AG08395 (cell line): ENCODE measurements around the gene INPP5A.
A peak's percentile ranks its signal among the peaks of the same experiment; 100 is the strongest.
"Not testable (repeated sequence)": the region's sequence is repeated elsewhere in the genome, so short reads cannot be mapped to it uniquely, and the experiment has no call there.

Experiments used
- DNase-seq: peaks from one replicate; pipeline ENCODE4 v3.0.0; 2012; ENCODE audit warnings: mixed read lengths, low spot score

Gene INPP5A

DNA sequence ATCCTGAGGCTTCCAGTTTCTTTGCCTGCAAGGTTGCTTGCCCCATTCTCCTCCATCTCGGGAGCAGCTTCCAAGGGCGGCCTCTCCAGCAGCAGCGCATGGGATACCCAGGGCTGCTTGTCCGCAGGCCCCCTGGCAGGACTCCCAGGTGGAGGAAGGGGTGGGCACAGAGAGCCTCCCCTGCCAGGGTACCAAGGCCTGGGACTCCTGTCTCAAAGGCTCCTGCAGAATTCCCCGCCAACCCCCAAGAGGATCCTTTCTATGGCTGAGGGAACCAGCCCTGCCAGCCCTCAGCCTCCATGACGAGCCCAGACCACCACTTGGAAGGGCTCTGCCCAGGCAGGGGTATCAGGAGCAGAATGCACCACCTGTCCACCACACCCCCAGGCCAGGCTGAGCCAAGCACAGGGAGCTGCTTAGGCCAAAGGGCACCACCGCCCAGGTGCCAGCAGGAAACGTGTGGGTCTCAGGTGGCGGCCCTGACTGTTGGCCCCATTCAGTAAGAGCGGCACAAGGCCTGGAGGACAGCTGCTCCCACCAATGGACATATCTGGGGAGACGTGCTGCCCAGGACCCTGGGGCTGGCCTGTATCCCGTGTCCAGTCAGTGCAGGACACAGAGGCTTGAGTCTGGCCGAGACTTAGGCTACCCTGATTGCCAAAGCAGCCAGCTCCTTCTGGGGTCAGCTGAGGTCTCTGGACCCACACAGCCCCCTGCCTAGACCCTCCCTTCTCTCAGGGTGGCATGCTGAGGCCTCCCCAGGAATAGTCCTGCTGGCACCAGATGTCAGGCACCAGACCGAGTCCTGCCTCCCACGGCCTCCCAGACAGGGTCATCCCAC is 33.8 kb upstream of the INPP5A start:
- DNase-seq, result no peak

DNA sequence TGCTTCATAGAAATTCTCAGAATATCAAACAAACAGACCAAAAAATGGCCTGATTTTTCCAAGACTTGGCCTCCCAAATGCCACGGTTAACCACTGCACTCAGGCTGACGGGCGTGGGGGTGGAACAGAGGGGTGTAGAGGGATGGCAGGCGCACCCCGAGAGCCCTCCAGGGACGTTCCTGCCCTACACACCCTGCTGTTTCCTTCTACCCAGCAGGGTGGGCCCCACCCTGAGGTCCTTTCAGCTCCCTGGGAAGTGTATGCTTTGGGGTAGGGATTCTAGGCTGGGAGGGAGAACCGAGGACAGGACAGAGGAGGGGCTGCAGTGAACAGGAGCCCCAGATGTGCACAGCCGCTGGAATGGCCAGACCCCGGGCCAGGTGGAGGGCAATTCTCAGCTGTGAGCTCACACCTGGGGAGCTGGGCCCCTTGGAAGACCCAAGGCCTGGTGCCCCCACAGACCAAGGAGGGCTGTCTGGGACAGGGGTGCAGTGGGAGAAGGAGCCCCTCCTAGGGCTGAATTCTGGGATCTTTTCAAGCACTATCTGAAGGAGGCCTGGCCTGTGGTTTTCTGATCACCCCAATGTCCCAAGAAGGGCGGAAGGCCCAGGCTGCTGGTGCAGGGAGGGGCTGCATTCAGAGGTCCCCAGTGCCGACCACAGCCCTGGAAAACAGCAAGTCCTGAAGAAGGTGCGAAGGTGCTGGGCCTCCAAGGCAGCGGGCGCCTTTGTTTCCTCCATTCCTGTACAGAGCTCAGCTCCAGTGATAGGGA is 32.9 kb upstream of the INPP5A start:
- DNase-seq, result no peak

DNA sequence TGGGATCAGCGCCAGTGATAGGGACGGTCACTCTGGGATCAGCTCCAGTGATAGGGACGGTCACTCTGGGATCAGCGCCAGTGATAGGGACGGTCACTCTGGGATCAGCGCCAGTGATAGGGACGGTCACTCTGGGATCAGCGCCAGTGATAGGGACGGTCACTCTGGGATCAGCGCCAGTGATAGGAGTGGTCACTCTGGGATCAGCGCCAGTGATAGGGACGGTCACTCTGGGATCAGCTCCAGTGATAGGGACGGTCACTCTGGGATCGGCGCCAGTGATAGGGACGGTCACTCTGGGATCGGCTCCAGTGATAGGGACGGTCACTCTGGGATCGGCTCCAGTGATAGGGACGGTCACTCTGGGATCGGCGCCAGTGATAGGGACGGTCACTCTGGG is 32.0 kb upstream of the INPP5A start:
- not testable (repeated sequence) for DNase-seq

DNA sequence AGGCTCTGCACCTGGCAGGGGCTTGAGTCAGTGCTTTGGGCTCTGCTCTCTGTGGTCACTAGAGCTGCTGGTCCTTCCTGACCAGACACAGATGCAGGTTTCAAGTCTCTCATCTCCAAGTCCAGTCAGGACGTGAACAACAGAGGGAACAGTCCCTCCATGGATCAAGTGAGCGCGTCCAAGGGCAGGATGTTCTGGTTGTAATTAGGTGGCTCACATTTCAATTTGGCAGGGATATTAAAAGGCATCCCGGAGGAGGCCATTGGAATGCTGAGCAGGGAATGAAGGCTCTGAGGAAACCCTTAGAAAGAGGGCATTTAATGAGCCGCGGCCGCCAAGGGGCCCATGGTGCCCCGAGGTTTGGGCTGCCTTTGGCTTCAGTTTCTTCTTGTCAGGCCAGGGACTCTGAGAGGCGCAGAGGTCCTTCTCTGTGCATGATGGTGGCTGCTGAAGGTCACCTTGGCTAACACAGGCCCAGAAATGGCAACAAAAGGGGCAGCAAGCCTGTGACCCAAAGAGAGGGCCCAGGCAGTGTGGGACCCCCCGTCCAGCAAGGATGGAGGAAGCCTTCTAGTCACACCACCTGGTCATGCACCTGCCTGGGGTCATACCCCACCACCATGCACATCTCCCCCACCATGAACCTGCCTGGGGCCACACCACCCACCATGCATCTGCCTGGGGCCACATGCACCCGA is 30.7 kb upstream of the INPP5A start:
- DNase-seq, result peak; percentile 88

DNA sequence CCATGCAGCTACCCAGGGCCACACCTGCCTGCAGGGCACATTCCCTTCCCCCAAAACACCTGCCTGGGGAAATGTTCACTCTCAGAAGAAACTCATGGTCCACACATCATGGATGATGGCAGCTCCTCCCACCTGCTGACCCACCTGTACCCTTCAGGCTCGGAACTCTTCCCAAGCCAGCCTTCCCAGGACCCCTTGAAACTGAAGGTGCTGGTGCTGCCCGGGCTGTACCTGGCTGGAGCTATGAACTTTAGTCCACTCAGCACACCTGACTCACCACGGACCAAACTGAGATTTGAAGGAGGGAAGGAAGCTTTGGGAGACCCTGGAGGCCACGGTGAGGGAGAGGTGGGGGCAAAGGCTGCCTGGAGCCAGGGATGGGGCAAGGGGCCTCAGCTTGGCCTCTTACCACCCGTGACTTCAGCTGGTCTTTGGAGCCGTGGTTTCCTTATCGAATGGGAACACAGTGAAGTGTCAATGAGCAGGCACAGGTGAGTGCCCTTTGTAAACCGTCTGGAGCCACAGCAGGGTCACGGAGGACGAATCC is 30.1 kb upstream of the INPP5A start:
- no peak for DNase-seq

DNA sequence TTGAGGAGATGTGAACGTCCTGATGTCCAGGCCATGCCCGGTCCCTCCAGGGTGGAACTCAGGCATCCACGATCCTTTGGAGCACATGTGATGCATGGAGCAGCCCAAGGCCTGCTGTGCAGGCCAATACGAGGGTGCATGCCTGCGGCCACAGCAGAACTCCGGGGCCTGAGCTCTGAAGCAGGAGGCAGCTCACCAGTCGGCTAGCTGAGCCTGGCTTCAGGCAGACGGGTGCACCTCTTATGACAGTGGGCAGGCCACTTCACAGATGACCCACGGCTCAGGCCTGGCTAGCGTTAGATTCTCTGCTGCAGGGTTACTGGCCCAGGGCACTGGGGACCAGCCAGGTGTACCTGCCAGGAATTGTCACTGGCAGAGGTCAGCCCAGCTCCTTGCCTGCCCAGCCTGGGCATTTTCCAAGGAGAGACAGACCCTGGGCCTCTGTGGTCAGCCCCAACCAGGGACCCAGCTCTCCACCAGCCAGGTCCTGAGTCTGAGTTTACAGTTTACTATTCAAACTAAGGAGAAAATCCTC is 29.6 kb upstream of the INPP5A start:
- DNase-seq, result no peak

DNA sequence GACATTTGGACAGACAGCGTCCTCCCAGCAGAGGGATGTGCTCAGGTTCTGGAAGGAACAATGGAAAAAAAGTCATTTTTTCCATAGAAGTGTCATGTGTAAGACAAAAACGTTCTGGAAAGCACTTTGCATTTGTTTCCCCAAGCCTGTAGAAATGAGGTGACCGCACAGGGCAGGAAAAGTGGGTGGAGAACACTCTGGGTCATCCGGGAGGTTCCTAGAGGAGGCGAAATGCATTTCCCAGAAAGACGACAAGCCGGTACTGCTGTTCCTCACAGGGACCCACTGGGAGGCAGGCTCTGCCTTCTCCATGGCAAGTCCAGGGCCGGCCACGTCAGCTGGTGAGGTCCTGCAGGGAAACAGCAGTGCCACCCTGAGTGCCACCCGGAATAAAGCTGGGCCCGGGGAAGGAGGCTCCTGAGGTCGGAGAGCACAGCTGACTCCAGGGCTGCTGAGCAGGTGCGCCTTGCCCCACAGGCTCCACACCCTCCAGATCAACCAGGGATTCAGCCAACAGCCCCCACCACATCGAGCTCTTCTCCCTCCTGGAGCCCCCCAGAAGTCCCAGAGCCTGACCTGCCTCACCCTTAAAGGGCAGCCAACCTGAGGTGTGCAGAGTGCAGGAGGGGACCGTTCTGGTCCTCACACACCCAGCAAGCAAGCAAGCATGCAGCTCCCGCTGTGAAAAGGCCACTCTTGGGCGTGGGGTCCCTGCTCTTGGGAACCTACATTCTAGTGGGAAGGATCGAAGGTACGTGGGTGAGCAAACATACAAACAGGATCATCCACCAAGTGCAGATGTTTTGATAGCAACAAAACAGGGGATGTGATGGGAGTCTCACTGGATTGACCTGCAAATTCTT is 28.8 kb upstream of the INPP5A start:
- DNase-seq, result peak; percentile 49

DNA sequence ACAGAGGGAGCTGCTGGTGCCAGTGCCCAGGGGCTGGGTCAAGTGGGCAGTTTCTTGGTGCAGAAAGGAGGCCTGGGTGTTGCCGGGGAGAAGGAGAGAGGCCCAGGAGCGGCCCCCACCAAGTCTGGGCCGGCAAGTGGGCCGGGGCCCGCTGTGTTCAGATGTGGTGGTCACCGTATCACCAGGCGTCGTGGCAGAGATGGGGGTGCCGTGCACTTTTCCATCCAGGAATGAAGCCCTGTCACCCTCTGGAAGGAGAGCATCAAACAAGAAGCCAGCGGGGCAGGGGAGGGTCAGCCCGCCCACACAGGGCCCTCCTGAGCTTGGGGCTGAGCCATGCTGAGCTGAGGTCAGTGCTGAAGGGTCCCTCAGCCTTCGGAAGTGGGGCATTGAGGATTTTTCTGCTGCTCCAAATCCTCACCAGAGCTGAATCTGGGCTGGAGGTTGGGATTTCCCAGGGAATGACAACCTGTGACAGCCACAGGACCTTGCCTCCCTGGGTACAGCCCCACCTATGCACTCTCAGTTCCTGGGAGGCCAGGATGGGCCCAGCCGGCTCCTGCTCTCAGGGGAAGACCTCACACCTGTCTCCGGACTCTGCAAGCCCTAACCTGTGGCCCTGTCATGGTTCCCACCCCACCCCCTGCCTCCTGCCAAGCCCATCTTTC is 27.9 kb upstream of the INPP5A start:
- no peak for DNase-seq

DNA sequence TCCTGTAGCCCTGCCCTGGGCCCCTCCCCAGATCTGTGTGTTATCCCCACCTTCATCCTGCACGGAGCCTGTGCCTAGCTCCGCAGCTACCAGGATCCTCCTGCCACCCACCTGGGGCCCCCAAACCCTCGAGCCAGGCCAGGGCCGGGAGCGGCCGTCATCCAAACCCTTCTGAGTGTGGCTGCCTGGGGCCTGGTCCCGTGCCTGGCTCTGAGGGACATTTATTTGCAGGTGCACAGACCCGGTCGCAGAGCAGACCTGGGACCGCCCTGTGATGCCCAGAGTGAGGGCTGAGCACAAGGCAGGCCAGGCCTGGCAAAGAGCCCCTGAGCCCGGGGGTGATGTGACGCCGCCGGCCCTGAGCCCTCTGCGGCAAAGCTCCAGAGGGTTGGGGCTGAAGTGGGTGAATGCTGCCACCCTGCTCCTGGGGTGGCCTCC is 27.4 kb upstream of the INPP5A start:
- no peak for DNase-seq

DNA sequence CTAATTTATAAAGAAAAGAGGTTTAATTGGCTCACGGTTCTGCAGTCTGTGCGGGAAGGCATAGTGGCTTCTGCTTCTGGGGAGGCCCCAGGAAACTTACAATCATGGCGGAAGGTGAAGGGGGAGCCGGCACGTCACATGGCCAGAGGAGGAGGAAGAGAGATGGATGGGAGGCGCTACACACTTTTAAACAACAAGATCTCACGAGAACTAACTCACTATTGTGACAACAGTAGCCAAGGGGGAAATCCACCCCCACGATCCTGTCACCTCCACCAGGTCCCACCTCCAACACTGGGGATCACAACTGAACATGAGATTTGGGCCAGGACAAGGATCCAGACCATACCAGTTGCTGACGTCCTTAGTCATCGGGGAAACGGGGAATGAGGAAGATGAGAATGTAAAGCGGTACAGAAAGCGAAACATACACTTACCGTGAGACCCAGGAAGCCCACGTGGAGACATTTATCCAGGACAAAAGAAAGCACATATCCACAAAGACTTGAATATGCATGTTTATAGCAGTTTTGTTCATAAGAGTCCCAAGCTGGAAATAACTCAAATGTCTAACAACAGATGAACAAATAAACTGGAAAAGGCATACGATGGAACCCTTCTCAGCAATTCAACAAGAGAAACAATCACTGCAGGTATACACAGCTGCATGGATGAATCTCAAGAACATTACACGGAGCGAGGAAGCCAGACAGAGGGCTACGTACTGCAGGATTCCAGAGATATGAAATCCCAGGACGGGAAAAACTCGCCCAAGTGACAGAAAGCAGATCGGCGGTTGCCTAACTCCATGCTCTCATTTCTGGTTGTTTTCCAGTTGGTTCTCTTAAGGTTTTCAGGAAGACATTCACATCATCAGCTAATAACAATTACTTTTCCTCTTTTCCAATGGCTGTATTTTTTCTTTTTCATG is 26.2 kb upstream of the INPP5A start:
- no peak for DNase-seq

DNA sequence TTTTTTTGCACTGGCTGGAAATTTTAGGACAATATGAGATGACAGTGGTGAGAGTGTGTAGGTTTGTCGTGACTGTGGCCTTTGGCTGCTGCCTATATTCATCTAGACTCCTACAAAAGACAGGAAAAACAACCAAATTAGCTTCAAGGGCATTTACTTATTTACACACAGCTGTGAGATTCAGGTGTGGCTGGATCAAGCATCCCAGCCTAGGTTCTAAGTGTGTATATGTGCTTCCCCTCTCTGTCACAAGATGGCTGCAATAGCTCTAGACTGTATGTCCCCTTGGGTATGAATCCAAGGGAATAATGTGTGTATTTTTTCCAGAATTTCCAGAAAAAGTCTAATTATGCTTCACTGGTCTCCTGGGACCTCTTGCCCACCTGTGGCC is 25.5 kb upstream of the INPP5A start:
- no peak for DNase-seq

DNA sequence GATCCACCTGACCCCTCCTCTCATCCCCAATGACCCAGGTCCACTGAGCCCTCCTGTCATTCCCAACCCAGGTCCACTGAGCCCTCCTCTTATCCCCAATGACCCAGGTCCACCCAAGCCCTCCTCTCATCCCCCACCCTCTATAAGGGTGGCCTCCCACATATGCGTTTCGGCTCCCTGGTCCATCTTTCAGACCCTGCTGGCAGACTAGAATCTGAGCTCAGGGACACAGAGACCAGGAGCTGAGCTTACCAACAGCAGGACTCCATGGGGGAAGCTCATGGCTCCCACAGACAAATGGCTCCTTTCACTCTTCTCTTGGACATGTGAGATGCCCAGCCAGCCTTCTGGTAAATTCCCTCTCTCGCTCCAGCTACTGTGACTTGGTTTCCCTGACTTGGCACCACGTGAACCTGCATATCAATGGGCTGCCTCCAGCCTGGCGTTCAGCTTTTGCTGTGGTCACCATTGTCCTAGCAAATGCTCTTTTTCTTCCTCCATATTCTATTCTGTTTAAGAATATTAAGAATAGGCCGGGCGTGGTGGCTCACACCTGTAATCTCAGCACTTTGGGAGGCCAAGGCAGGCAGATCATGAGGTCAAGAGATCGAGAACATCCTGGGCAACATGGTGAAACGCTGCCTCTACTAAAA is 24.8 kb upstream of the INPP5A start:
- no peak for DNase-seq

DNA sequence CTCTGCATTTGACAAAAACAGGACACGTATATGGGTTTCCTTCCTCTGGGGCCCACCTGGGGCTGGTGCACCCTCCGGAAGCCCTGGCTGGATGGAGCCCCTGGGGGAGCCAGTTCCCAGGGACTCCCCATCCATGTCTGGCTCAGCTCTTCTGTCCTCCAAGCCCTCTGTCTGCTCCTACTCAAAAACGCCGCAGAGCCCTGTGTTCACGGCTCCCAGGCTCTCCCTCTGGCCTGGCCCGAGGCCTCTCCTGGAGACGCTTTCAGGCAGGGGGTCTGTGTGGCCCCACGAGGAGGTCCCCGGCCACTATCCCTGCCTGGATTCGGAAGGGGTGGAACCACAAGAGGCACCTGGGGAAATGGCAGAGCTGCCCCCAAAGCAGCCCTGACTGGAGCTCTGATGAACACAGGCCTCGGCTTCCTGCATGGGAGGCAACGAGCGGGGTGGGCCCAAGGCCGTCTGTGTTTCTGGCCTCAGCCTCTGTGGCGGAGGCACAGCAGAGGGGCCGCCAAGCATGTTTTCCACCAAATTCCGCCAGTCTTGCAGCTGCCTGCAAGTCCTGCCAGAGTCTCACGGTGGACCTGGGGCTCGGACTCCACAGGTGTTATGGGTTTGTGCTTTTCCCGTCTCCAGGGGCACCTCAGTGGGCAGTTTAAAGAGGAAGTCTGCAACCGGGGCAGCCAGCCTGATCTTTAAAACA is 22.6 kb upstream of the INPP5A start:
- DNase-seq, result no peak

DNA sequence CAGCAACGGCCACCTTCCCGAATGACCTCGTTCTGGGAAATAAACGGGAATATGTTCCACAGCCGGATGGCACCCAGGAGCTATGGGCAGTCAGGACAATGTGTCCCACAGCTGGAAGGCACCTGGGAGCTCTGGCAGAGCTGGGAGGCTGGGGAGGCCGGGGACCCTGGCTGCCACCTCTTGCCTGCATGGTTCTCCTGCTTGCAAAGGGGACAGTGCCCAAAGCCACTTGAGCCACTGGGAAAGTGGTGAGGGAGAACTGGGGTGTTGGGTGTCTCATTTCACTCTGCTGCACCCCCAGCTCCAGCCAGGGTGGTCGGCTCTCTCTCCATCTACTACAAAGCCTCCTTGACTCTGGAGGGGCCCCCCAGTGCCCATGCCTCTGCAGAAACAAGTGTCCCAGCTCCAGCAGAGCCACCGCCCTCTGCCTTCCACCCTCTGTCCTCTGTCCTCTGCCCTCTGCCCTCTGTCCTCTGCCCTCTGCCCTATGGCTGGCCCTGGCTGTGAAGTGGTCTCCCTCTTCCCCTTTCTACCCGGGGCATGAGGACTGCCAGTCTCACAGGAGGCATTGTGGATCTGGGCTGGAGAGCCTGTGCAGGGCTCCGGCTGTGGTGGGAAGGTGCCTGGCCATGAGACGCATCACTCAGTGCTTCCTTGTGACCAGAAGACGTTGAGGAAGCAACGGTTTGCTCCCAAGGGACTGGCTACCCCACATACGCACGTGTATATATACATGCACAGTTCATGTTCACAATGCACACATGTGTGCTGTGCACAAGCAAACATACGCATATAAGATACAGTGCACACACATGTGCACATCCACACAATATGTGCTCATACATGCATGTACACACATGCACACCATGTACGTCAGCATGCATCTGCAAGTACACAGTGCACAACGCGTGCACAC is 21.5 kb upstream of the INPP5A start:
- no peak for DNase-seq

DNA sequence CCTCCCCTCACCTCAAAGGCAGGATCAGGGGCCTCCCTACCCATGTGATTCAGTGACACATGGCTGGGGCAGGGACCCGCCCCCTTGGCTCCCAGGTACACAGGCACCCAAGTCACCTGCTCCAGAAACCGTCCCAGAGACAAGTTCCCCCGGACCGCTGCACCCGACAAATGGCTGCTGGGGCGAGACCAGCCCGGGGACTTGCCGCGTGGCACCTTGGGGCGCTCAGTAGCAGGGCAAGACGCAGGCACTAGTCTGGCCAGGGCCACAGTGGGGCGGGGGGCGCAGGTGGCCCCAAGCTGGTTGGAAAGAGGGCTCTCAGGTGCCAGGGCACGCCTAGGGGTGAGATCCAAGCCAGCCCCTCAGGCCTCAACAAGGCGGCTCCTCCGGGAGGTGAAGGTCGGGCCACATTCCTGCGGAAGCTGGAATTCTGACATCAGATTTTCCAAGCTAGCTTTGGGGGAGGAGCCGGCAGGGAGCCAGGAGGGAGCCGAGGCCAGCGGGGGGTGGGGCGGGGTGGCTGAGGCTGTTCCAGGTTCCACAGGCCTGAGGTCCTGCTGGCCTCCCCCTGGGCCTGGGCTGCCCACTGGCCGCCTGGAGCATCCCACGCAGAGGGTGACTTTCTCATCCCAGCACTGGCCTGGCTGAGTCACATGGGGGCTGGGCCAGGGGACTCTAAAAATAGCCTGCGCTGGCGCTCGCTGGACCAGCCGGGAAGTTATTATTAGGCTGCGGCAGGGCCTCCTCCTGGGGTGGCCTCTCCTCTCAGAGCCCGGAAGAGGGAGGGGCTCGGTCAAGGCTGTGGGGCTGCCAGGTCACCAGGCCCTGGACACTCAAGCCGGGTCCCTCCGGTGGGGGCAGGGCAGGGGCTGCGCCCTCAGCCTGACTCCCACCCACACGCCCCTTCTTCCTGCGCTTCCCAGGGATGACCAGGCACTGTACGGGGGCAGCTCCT is 20.5 kb upstream of the INPP5A start:
- peak; percentile 99 for DNase-seq

DNA sequence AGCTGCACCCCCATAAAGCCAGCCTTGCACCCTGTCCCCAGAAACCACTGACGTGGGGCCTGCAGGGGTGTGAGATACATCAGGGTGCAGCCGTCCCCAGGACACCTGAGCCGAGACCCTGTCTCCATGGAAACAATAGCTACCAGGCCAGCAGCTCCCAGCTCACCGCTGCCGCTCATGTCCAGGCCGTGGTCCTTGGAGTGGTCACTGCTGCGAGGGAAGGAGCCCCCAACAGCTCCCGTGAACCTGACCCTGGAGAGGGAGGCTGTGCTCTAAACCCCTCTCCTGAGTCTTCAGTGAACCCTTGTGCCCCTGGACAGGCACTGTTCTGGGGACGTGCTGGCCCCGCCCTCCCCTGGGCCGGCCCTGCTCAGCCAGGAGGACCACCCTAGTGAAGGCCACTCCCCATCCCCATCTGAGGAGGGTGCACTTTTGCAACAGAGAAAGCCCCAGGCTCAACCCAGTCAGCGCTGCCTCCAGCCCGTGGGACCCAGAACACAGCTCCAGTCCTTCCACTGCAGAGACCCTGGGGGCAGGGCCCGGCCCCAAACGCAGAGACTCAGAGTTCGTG is 19.6 kb upstream of the INPP5A start:
- DNase-seq, result no peak
